HEK293T (cell line): ENCODE results near the gene CAMKK1.

Source experiments
- CTCF ChIA-PET: fragments of 350-600 bp; formaldehyde crosslinking; extraction: SDS; loops from one replicate; lab custom pipeline; 2021; ENCODE audit warnings: antibody characterized with exemption, inconsistent platforms; lab: Yijun Ruan, JAX
- POLR2A ChIA-PET: fragments of 350-600 bp; formaldehyde crosslinking; extraction: SDS; loops from one replicate; lab custom pipeline; 2020; ENCODE audit warnings: antibody characterized with exemption, inconsistent platforms; lab: Yijun Ruan, JAX
- DNase-seq: peaks from one replicate; pipeline ENCODE4 v3.0.0; 2012; ENCODE audit warnings: mixed read lengths; ENCODE audit errors: extremely low spot score
- ARNT ChIP-seq: fragments of 450-650 bp; IDR thresholded peaks from 2 replicates; pipeline ENCODE4 v1.6.1; 2017; ENCODE audit warnings: mild to moderate bottlenecking
- BHLHE40 ChIP-seq: fragments of 450-650 bp; IDR thresholded peaks from 2 replicates; pipeline ENCODE4 v1.6.1; 2016; ENCODE audit warnings: mild to moderate bottlenecking, moderate library complexity, borderline replicate concordance
- CTBP1 ChIP-seq: fragments of 450-650 bp; IDR thresholded peaks from 2 replicates; pipeline ENCODE4 v1.6.1; 2016; ENCODE audit warnings: borderline replicate concordance
- ELF4 ChIP-seq: fragments of 450-650 bp; IDR thresholded peaks from 2 replicates; pipeline ENCODE4 v1.6.1; 2017; ENCODE audit warnings: antibody characterized with exemption
- FOXA1 ChIP-seq: fragments of 450-650 bp; IDR thresholded peaks from 2 replicates; pipeline ENCODE4 v1.6.1; 2016; ENCODE audit warnings: mild to moderate bottlenecking
- FOXK2 ChIP-seq: fragments of 450-650 bp; IDR thresholded peaks from 2 replicates; pipeline ENCODE4 v1.6.1; 2016; ENCODE audit warnings: mild to moderate bottlenecking
- FOXM1 ChIP-seq: fragments of 450-650 bp; IDR thresholded peaks from 2 replicates; pipeline ENCODE4 v1.6.1; 2017; ENCODE audit warnings: mild to moderate bottlenecking, borderline replicate concordance
- HDGF ChIP-seq: fragments of 450-650 bp; IDR thresholded peaks from 2 replicates; pipeline ENCODE4 v1.6.1; 2017; ENCODE audit warnings: antibody characterized with exemption, borderline replicate concordance
- L3MBTL2 ChIP-seq: fragments of 450-650 bp; conservative IDR thresholded peaks from 2 replicates; pipeline ENCODE4 v1.6.1; 2016; ENCODE audit warnings: mild to moderate bottlenecking
- LEF1 ChIP-seq: fragments of 450-650 bp; IDR thresholded peaks from 2 replicates; pipeline ENCODE4 v1.6.1; 2017; ENCODE audit warnings: mild to moderate bottlenecking, borderline replicate concordance
- NFRKB ChIP-seq: fragments of 450-650 bp; IDR thresholded peaks from 2 replicates; pipeline ENCODE4 v1.6.1; 2016; ENCODE audit warnings: mild to moderate bottlenecking, moderate library complexity
- SP1 ChIP-seq: fragments of 450-650 bp; IDR thresholded peaks from 2 replicates; pipeline ENCODE4 v1.6.1; 2017
- SUZ12 ChIP-seq: fragments of 450-650 bp; IDR thresholded peaks from 2 replicates; pipeline ENCODE4 v1.6.1; 2016; ENCODE audit warnings: mild to moderate bottlenecking
- TARDBP ChIP-seq: fragments of 450-650 bp; IDR thresholded peaks from 2 replicates; pipeline ENCODE4 v1.6.1; 2016
- ZNF384 ChIP-seq: fragments of 450-650 bp; IDR thresholded peaks from 2 replicates; pipeline ENCODE4 v1.6.1; 2016
- TF ChIP-seq, protein P1 (sequence below): fragments of 450-650 bp; IDR thresholded peaks from 2 replicates; pipeline ENCODE4 v1.6.1; 2016

CAMKK1 gene

DNA sequence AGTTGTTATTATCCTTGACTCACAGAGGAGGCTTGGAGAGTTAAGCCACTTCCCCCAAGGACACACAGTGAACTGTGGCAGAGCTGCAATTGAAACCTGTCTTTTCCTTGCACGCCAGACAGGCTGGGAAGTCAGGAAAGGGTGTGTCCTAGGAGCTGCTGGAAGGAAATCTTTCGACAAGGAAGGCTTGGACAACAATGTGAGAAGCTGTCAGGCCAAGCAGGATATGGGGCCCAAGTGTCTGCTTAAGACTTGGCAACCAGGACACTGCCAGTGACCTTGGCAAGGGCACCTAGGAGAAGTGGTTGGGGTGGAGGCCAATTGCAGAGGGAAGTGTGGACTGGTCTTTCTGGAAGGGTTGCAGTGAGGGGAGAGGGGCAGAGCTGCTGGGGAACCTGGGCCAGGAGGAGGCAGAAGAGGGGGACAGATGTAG, 2.1 kb upstream of the CAMKK1 start:
- ChIA-PET CTCF (interaction anchor here (0.7 to 1.0 kb wide), 3 partner anchors 19 to 48 kb away, joined by 3 to 4 read pairs (median 3); partner anchors contain the start of gene NCBP3), POLR2A (interaction anchor here (1.2 kb wide), 1 partner anchor 49 kb away, joined by 4 read pairs; the partner anchor contains the start of gene NCBP3)
- TF ChIP-seq SP1 = no peak
- DNase-seq = no peak

DNA sequence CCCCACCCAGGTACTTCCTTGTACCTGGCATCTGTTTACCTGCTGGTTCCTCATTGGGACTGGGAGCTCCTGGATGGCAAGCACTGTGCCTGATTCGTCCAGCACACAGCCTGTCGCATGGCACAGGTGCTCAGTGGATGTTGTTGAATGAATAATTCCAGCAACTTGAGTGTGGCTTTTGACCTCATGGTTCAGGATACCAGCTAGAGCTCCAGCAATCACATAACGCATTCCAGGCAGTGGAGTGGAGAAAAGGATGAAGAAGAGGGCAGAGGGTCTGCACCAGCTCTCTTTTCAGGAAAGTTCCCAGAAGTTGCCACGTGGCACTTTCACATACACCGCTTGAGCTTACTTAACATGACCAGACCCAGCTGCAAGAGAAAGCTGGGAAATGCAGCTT, 1.3 kb upstream of the CAMKK1 start:
- no peak for TF ChIP-seq ARNT
- no peak for TF ChIP-seq FOXA1
- TF ChIP-seq NFRKB = no peak
- no peak for TF ChIP-seq ELF4
- no peak for TF ChIP-seq CTBP1
- no peak for TF ChIP-seq BHLHE40
- ChIA-PET CTCF (interaction anchor here (1.0 kb wide), 2 partner anchors 20 to 48 kb away, joined by 3 read pairs; partner anchors contain the start of gene NCBP3), POLR2A (interaction anchor here (1.2 to 1.8 kb wide), 2 partner anchors 14 to 48 kb away, joined by 4 to 5 read pairs; partner anchors contain the start of gene NCBP3)

DNA sequence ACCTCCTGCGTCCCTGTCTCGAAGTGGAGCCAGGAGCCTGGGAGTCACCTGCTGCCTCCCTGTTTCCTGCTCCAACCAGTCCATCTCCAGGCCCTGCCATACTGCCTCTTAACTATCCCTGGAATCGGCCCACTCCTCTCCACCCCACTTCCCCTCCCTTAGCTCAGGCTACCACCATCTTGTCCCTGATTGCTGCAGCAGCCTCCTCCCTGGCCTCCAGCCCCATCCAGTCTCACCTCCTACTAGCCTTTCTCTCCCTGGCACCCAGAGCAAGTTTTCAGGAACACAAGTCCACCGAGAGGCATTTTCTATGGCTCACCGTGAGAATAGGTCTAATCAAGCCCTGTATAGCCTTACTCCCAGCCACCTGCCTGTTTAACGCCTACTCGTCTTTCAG, 865 bp upstream of the CAMKK1 start:
- ChIA-PET CTCF (interaction anchor here (1.7 kb wide), 1 partner anchor 20 kb away, joined by 5 read pairs; no protein-coding TSS in a partner anchor), POLR2A (interaction anchor here (1.2 to 1.8 kb wide), 2 partner anchors 14 to 48 kb away, joined by 4 to 5 read pairs; partner anchors contain the start of gene NCBP3)
- TF ChIP-seq SP1 (no peak), FOXM1 (no peak), BHLHE40 (no peak), NFRKB (no peak), ARNT (no peak), ELF4 (no peak), CTBP1 (no peak), L3MBTL2 (no peak), SUZ12 (no peak), LEF1 (no peak), HDGF (no peak), TARDBP (no peak), ZNF384 (no peak), FOXA1 (no peak), FOXK2 (no peak)
- TF ChIP-seq, protein P1, sequence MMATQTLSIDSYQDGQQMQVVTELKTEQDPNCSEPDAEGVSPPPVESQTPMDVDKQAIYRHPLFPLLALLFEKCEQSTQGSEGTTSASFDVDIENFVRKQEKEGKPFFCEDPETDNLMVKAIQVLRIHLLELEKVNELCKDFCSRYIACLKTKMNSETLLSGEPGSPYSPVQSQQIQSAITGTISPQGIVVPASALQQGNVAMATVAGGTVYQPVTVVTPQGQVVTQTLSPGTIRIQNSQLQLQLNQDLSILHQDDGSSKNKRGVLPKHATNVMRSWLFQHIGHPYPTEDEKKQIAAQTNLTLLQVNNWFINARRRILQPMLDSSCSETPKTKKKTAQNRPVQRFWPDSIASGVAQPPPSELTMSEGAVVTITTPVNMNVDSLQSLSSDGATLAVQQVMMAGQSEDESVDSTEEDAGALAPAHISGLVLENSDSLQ = no peak
- DNase-seq = no peak

More for the DNA sequence above, 1.3 kb upstream of the CAMKK1 start:
- no peak for DNase-seq

DNA sequence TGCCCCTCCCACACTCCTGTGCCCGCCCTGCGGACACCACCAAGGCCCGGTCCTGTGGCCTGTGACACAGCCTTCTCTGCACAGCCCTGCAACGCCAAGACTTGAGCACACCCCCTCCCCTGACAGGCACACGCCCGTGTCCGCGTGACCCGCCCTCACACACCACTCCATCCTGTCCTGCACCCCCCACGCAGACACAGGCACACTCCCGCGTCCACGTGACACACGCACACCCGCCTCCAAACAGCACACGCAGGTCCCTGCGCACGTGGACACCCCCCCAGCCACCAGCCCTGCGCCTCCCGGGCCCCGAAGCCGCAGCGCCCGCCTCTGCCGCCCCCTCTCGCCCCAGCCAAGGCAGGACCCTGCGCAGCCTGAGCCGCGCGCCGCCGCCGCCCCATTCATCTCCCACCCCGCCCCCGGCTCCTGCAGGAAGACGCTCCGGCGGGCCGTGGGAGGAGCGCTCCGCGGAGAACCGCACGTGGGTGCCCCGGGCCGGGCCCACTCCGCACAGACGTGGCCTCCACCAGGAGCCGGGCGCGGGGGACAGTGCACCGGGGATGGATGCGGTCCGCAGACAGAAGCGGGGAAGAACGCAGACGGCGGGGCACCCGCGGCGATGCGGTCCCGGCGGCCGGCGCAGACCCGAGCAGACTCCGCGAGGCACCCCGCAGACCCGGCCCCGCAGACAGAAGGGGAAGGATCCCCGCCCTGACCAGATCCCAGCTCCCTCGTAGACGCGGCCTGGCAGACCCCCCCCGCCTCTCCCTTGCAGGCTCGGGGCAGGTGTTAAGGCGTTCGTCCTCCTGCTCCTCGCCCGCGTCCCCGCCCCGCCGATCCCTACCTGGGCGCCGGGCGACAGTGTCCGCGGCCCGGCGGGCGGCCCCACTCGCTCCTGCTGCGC, 506 bp downstream of the CAMKK1 start:
- TF ChIP-seq L3MBTL2 = peak; percentile 35; the same call in 1 of the 2 replicates
- no peak for TF ChIP-seq FOXK2
- ChIA-PET CTCF (interaction anchor here (0.6 to 1.7 kb wide), 3 partner anchors 22 to 157 kb away, joined by 3 to 5 read pairs (median 4); no protein-coding TSS in a partner anchor), POLR2A (interaction anchor here (0.6 to 1.8 kb wide), 5 partner anchors 9 to 155 kb away, joined by 3 to 5 read pairs (median 4); no protein-coding TSS in a partner anchor)
- peak; percentile 32 for DNase-seq

DNA sequence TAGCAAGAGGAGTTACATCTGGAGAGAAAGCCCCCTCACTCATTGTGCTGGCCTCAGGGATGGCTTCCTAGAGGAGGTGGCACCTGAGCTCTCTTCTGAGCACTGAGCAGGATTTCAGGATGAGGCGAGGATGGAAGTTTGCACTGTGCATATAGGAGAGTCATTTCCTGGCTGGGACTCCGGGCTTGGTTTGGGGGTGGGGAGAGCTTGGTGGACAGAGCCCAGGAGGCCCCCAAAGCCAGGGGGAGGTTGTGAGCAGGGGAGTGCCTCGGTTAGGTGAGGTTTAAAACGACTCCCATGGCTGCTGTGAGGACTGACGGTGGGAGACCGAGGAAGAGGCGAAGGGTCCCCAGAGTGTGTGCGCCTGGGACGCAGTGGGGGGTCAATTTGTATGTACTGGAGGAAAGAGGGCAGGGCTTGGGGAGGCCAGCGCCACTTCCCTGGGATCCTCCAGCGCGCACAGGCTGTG, 1.2 kb downstream of the CAMKK1 start:
- TF ChIP-seq FOXA1 = no peak
- TF ChIP-seq FOXM1 = no peak
- no peak for TF ChIP-seq ELF4
- TF ChIP-seq, protein P1 = no peak
- no peak for TF ChIP-seq FOXK2
- TF ChIP-seq ARNT = no peak
- TF ChIP-seq LEF1 = no peak
- TF ChIP-seq SP1 = no peak
- TF ChIP-seq HDGF = no peak
- no peak for TF ChIP-seq L3MBTL2
- TF ChIP-seq NFRKB = no peak
- no peak for TF ChIP-seq CTBP1
- ChIA-PET POLR2A (no interaction called here), CTCF (no interaction called here)
- no peak for DNase-seq

DNA sequence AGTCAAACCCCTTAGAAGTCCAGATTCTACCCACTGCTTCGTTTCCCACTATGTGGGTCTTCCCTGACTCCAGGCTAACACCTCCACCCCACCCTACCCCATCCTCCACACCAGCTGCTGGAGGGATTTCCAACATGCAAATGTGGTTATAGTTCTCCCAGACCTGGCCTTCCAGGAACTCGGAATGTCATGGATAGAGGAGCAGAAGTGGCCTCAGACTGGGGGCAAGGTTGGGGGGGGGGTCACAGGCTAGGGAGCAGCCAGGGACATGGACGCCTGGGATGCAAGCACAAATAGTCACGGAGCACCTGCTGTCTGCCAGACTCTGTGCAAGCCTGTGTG, 2.0 kb downstream of the CAMKK1 start:
- TF ChIP-seq SUZ12 (no peak), FOXA1 (no peak), ZNF384 (no peak), TARDBP (no peak), BHLHE40 (no peak), FOXM1 (no peak), L3MBTL2 (no peak), FOXK2 (no peak), ELF4 (no peak), NFRKB (no peak), LEF1 (no peak), ARNT (no peak), HDGF (no peak), SP1 (no peak), CTBP1 (no peak)
- TF ChIP-seq, protein P1 = no peak
- POLR2A ChIA-PET = interaction anchor here (1.1 to 1.8 kb wide), 4 partner anchors 10 to 252 kb away, joined by 3 to 9 read pairs (median 4); partner anchors contain the start of genes CYB5D2 and ZZEF1
- CTCF ChIA-PET = no interaction called here
- DNase-seq = no peak
